Pancreas (tissue), 10 donors: Measurements from ENCODE around the gene GPSM1. TPM values are rescaled to one million over a fixed set of nuclear protein-coding genes. Genes with fewer than 3 reads are reported as not detected.

Source experiments
- ATAC-seq, 4 donors: fragments of 200-7000 bp; cut with Tn5 transposase; one replicate each; pipeline versions ENCODE4 v1.8.0 to v1.9.1; 2020; ENCODE audit warnings: mild to moderate bottlenecking in 4 of 4, moderate library complexity in 4 of 4
- DNase-seq, 6 donors: peaks; one replicate each; pipeline ENCODE4 v3.0.0-alpha.2; 2020
- FAIRE-seq: peaks from 2 replicates; lab custom pipeline; 2012; peaks lifted over from hg19 to GRCh38; lab: Jason Lieb, UNC
- H3K27ac ChIP-seq, 4 donors: fragments of 200-600 bp; sonication (generic); 1 replicate in 3 of 4; 2 replicates in 1 of 4; pipeline versions ENCODE4 v1.5.0 to v1.8.0; 2020
- H3K27me3 ChIP-seq, 4 donors: fragments of 200-600 bp; one replicate each; pipeline ENCODE4 v1.8.0; 2021
- H3K36me3 ChIP-seq, 3 donors: fragments of 200-600 bp; sonication (generic) in 1 of 3; one replicate each; pipeline versions ENCODE4 v1.5.0 to v1.8.0; 2020 to 2021
- H3K4me1 ChIP-seq, 3 donors: fragments of 200-600 bp; one replicate each; pipeline ENCODE4 v1.8.0; 2021
- H3K4me3 ChIP-seq, 4 donors: fragments of 200-600 bp; sonication (generic) in 2 of 4; one replicate each; pipeline versions ENCODE4 v1.5.0 to v1.8.0; 2020 to 2021
- H3K9me3 ChIP-seq, 4 donors: fragments of 200-600 bp; one replicate each; pipeline ENCODE4 v1.8.0; 2021
- CTCF ChIP-seq, 4 donors: fragments of 200-600 bp; sonication (generic) in 3 of 4; IDR thresholded peaks; one replicate each; pipeline versions ENCODE4 v1.5.0 to v1.8.0; 2021; ENCODE audit warnings: antibody characterized with exemption in 4 of 4
- WGBS, 2 donors: extraction: QIAGEN DNeasy Blood & Tissue Kit; methylation state at CpG; one replicate each; pipeline ENCODE4 v1.1.7; 2013; 5-methylcytosine and 5-hydroxymethylcytosine counted together
- intact Hi-C, 3 donors: fragments of 100-400 bp; cut with DNase I; formaldehyde crosslinking; loops; one replicate each; pipeline versions ENCODE4 v1.11.1 to v1.14.2; 2022
- polyA plus RNA-seq, 2 donors: library from polyadenylated mRNA; stranded (reverse); fragments of 200-250 nt; gene quantifications; one replicate each; pipeline ENCODE4 v1.2.3, GENCODE V29; 2013
- total RNA-seq, 6 donors: library from RNA; stranded (reverse); fragmentation: NEBNext Ultra II Directional in 4 of 6; extraction: Animal tissue kit (Norgen Biotek cat#: 25700) in 4 of 6; gene quantifications; one replicate each; pipeline versions ENCODE4 v1.2.1 to v1.2.4, GENCODE V29; 2021 to 2023
- donor health status: healthy with polysubstance abuse.
- donor health status: DM: no; HTN: no; CAD: no; lungs with moderate emphysema.
- donor health status: DM: no; HTN: no; CAD: no.
- donor health status: control.
- donor health status: control.
- donor health status: Bipolar disorder and iron deficiency.
- donor health status: DM: yes; HTN: yes; CAD: no.
- donor health status: DM: no; HTN: no; CAD: no.
- donor health status: DM: no; HTN: no; CAD: no.
- donor health status: DM: yes; HTN: yes; CAD: no.

Gene GPSM1
- total and polyA plus RNA-seq, 8 donors: 6.8 to 54.4 (median 12.6) TPM

GRCh38 chr9:136286359-136286986 lies 40.9 kb upstream of the GPSM1 start:
- no peak for FAIRE-seq
- Histone ChIP-seq H3K9me3 (no peaks in the 10 kb centered on the region), H3K27ac (no peak overlapping the region), H3K27me3 (no peaks in the 10 kb centered on the region), H3K4me1 (peaks cover 10 to 12% (median 12%) of the 10 kb centered on the region in 3 donors), H3K36me3 (no peaks in the 10 kb centered on the region), H3K4me3 (no peak overlapping the region)
- ATAC-seq: no peak
- DNase-seq: peak in 1 of 6 donors; percentile 72
- 80 to 86% methylated on average over 26 to 30 of the region's 30 CpGs for WGBS, 2 donors
- intact Hi-C loops: loop anchor here in 1 of 3 donors (10.0 kb wide), 2 partner anchors 112 to 142 kb away; no protein-coding TSS in a partner anchor
- no peak for TF ChIP-seq CTCF (IDR thresholded peaks at IDR 0.05)

- H3K27me3 ChIP-seq: no peaks in the 10 kb centered on the region
- ATAC-seq: no peak
Measured at GRCh38 chr9:136286987-136287379, 40.4 kb upstream of the GPSM1 start.

GRCh38 chr9:136287960-136288753 lies 39.2 kb upstream of the GPSM1 start:
- FAIRE-seq: no peak
- H3K9me3 ChIP-seq: no peaks in the 10 kb centered on the region
- H3K4me1 ChIP-seq: peaks cover 0 to 5% (median 0%) of the 10 kb centered on the region in 3 donors
- peak in 1 of 6 donors; percentile 40 for DNase-seq
- 56 to 66% methylated on average over 20 to 21 of the region's 21 CpGs for WGBS, 2 donors
- no peak for ATAC-seq
- no peaks in the 10 kb centered on the region for H3K36me3 ChIP-seq
- no peak overlapping the region for H3K27ac ChIP-seq
- H3K27me3 ChIP-seq: no peaks in the 10 kb centered on the region
- no peak for TF ChIP-seq CTCF (IDR thresholded peaks at IDR 0.05)
- no peak overlapping the region for H3K4me3 ChIP-seq
- intact Hi-C loops: loop anchor here in 1 of 3 donors (10.0 kb wide), 2 partner anchors 113 to 143 kb away; no protein-coding TSS in a partner anchor

More at GRCh38 chr9:136286987-136287379, 40.4 kb upstream of the GPSM1 start:
- intact Hi-C loops: loop anchor here in 1 of 3 donors (10.0 kb wide), 2 partner anchors 112 to 142 kb away; no protein-coding TSS in a partner anchor
- TF ChIP-seq CTCF (IDR thresholded peaks at IDR 0.05): no peak
- no peak overlapping the region for H3K4me3 ChIP-seq
- DNase-seq: no peak
- 84 to 91% methylated on average over 13 of the region's 13 CpGs for WGBS, 2 donors
- H3K4me1 ChIP-seq: peaks cover 7 to 12% (median 11%) of the 10 kb centered on the region in 3 donors
- no peaks in the 10 kb centered on the region for H3K36me3 ChIP-seq
- no peaks in the 10 kb centered on the region for H3K9me3 ChIP-seq
- FAIRE-seq: no peak
- H3K27ac ChIP-seq: no peak overlapping the region

- Histone ChIP-seq H3K4me1 (no peaks in the 10 kb centered on the region), H3K9me3 (no peaks in the 10 kb centered on the region), H3K36me3 (no peaks in the 10 kb centered on the region), H3K4me3 (no peak overlapping the region), H3K27ac (no peak overlapping the region), H3K27me3 (no peaks in the 10 kb centered on the region)
- intact Hi-C loops: loop anchor here in 1 of 3 donors (10.0 kb wide), 2 partner anchors 115 to 145 kb away; no protein-coding TSS in a partner anchor
- DNase-seq (peak in 2 of 6 donors; percentile 16 to 52), FAIRE-seq (no peak), ATAC-seq (no peak)
- TF ChIP-seq CTCF (IDR thresholded peaks at IDR 0.05): no peak
- WGBS, 2 donors: 82 to 90% methylated on average over 30 of the region's 30 CpGs
Measured at GRCh38 chr9:136289651-136290507, 37.5 kb upstream of the GPSM1 start.
